IMR-90 (cell line): Measurements from ENCODE around the gene KRTAP3-1. TPM values are rescaled to one million over a fixed set of nuclear protein-coding genes. Genes with fewer than 3 reads are reported as not detected.
"Not testable (repeated sequence)": the region's sequence is repeated elsewhere in the genome, so short reads cannot be mapped to it uniquely, and the experiment has no call there.

Experiments
- ATAC-seq: fragments of 200-7000 bp; cut with Tn5 transposase; 2 replicates; pipeline ENCODE4 v1.9.1; 2020; ENCODE audit warnings: low read depth, mild to moderate bottlenecking, moderate library complexity
- BruUV-seq: library from RNA; stranded (reverse); fragments of 400-500 nt; replicated peaks from 2 replicates; lab custom pipeline; 2021; lab: Mats Ljungman, UMichigan
- CTCF ChIA-PET: fragments of 300-600 bp; formaldehyde crosslinking; extraction: SDS; loops from one replicate; lab custom pipeline; 2021; ENCODE audit warnings: antibody characterized with exemption; lab: Yijun Ruan, JAX
- POLR2A ChIA-PET: fragments of 300-600 bp; sonication (Branson Sonifier 250); formaldehyde crosslinking; loops from one replicate; lab custom pipeline; 2022; ENCODE audit warnings: antibody characterized with exemption; ENCODE audit not compliant: unreplicated experiment; lab: Charles Lee
- DNase-seq: peaks from one replicate; pipeline ENCODE4 v3.0.0; 2013
- H2AFZ ChIP-seq: replicated peaks from 2 replicates; pipeline ENCODE3; 2013; ENCODE audit warnings: low read length, mild to moderate bottlenecking; ENCODE audit not compliant: poor library complexity
- H2AK5ac ChIP-seq: 2 replicates; pipeline ENCODE4 v1.6.1; 2013; ENCODE audit warnings: low read depth, low read length, inconsistent platforms
- H2AK9ac ChIP-seq: replicated peaks from 2 replicates; pipeline ENCODE3; 2013; ENCODE audit warnings: mild to moderate bottlenecking, low read depth, low read length, moderate library complexity; ENCODE audit not compliant: poor library complexity
- H2BK120ac ChIP-seq: 2 replicates; pipeline ENCODE4 v1.6.1; 2013; ENCODE audit warnings: low read depth, low read length, inconsistent platforms
- H2BK15ac ChIP-seq: 3 replicates; pipeline ENCODE4 v1.6.1; 2013; ENCODE audit warnings: low read depth, low read length, inconsistent platforms
- H2BK20ac ChIP-seq: 2 replicates; pipeline ENCODE4 v1.6.1; 2013; ENCODE audit warnings: low read depth, mild to moderate bottlenecking, inconsistent platforms, low read length, moderate library complexity
- H2BK5ac ChIP-seq: 2 replicates; pipeline ENCODE4 v1.6.1; 2013; ENCODE audit warnings: mild to moderate bottlenecking, low read depth, low read length, inconsistent platforms; ENCODE audit not compliant: poor library complexity, severe bottlenecking
- H3K14ac ChIP-seq: replicated peaks from 2 replicates; pipeline ENCODE4 v1.6.1; 2013; ENCODE audit warnings: low read depth, low read length, inconsistent platforms
- H3K18ac ChIP-seq: 2 replicates; pipeline ENCODE4 v1.6.1; 2013; ENCODE audit warnings: low read depth, low read length, control low read depth
- H3K23ac ChIP-seq: 2 replicates; pipeline ENCODE4 v1.6.1; 2013; ENCODE audit warnings: low read depth, low read length, inconsistent platforms
- H3K27ac ChIP-seq: 2 replicates; pipeline ENCODE4 v1.5.1; 2013; ENCODE audit warnings: mild to moderate bottlenecking, control low read depth, low read length; ENCODE audit not compliant: insufficient read depth
- H3K27me3 ChIP-seq: 2 replicates; pipeline ENCODE4 v1.6.1; 2013; ENCODE audit warnings: low read length; ENCODE audit not compliant: control insufficient read depth, insufficient read depth
- H3K36me3 ChIP-seq: 2 replicates; pipeline ENCODE4 v1.6.1; 2013; ENCODE audit warnings: low read length, mixed read lengths; ENCODE audit not compliant: control insufficient read depth, insufficient read depth
- H3K4ac ChIP-seq: 2 replicates; pipeline ENCODE4 v1.6.1; 2013; ENCODE audit warnings: low read depth, low read length, inconsistent platforms
- H3K4me1 ChIP-seq: 2 replicates; pipeline ENCODE4 v1.6.1; 2013; ENCODE audit warnings: low read length, mixed read lengths; ENCODE audit not compliant: control insufficient read depth, insufficient read depth
- H3K4me2 ChIP-seq: 2 replicates; pipeline ENCODE4 v1.6.1; 2013; ENCODE audit warnings: low read depth, mild to moderate bottlenecking, control low read depth, low read length, moderate library complexity
- H3K4me3 ChIP-seq: 2 replicates; pipeline ENCODE4 v1.5.1; 2013; ENCODE audit warnings: low read depth, mild to moderate bottlenecking, control low read depth, low read length, moderate library complexity; ENCODE audit not compliant: insufficient read depth
- H3K56ac ChIP-seq: 2 replicates; pipeline ENCODE4 v1.6.1; 2013; ENCODE audit warnings: low read length, inconsistent platforms; ENCODE audit not compliant: insufficient read depth; ENCODE audit errors: extremely low read depth
- H3K79me1 ChIP-seq, 2 experiments: 2 replicates each; pipeline ENCODE4 v1.6.1; 2013; ENCODE audit warnings: low read length in 2 of 2, inconsistent platforms in 1 of 2, low read depth in 1 of 2
- H3K9ac ChIP-seq: 2 replicates; pipeline ENCODE4 v1.6.1; 2013; ENCODE audit warnings: low read depth, low read length, control low read depth
- H3K9me1 ChIP-seq: 2 replicates; pipeline ENCODE4 v1.6.1; 2013; ENCODE audit warnings: low read length, inconsistent platforms; ENCODE audit not compliant: insufficient read depth
- H3K9me3 ChIP-seq: 2 replicates; pipeline ENCODE4 v1.6.1; 2013; ENCODE audit warnings: low read length; ENCODE audit not compliant: control insufficient read depth, insufficient read depth
- H4K20me1 ChIP-seq: 2 replicates; pipeline ENCODE4 v1.6.1; 2013; ENCODE audit warnings: low read length, inconsistent platforms; ENCODE audit not compliant: insufficient read depth
- H4K5ac ChIP-seq: 2 replicates; pipeline ENCODE4 v1.6.1; 2013; ENCODE audit warnings: mild to moderate bottlenecking, low read depth, low read length, control low read depth
- H4K8ac ChIP-seq, 2 experiments: 2 replicates each; pipeline ENCODE4 v1.6.1; 2013; ENCODE audit warnings: low read depth in 2 of 2, low read length in 2 of 2, control low read depth in 1 of 2, inconsistent platforms in 1 of 2
- H4K91ac ChIP-seq: 2 replicates; pipeline ENCODE4 v1.6.1; 2013; ENCODE audit warnings: low read depth, low read length, inconsistent platforms; ENCODE audit not compliant: insufficient read depth
- WGBS, 2 experiments: methylation state at CpG; one replicate each; pipeline versions ENCODE4 v1.1.5 to v1.1.7; 2013; ENCODE audit warnings: missing lambda C conversion rate in 2 of 2; ENCODE audit not compliant: insufficient read length in 1 of 2; ENCODE audit errors: extremely low coverage in 2 of 2; 5-methylcytosine and 5-hydroxymethylcytosine counted together
- dilution Hi-C: fragments of 300-500 bp; cut with HindIII; formaldehyde crosslinking; loops from one replicate; pipeline ENCODE4 v1.14.3; 2018; ENCODE audit warnings: low sequenced_read_pairs; ENCODE audit not compliant: unreplicated experiment
- in situ Hi-C: fragments of 300-500 bp; cut with MboI; formaldehyde crosslinking; loops from 3 replicates; pipeline ENCODE4 v1.14.3; 2019; ENCODE audit warnings: low sequenced_read_pairs, inconsistent platforms, mixed read lengths
- intact Hi-C: fragments of 100-400 bp; cut with micrococcal nuclease; formaldehyde crosslinking; loops from 2 replicates; pipeline ENCODE4 v1.10.0; 2022
- polyA plus RNA-seq, 3 experiments: library from polyadenylated mRNA; depleted of rRNA; stranded (reverse); fragments of >200 nt; gene quantifications; 2 replicates each; pipeline ENCODE4 v1.2.3, GENCODE V29; 2012; ENCODE audit warnings: low replicate concordance in 1 of 3
- total RNA-seq: library from RNA; depleted of rRNA; stranded (reverse); fragments of >200 nt; gene quantifications from 2 replicates; pipeline ENCODE4 v1.2.3, GENCODE V29; 2012
- TF ChIP-seq, protein P1 (sequence below): conservative IDR thresholded peaks from 2 replicates; pipeline ENCODE4 v1.5.1; 2012; ENCODE audit warnings: mild to moderate bottlenecking, low read depth, low read length, improper control_type of control experiment

The KRTAP3-1 gene
- total and polyA plus RNA-seq, 2 of the 4 experiments (the other 2 are of a cell fraction) = not detected

DNA sequence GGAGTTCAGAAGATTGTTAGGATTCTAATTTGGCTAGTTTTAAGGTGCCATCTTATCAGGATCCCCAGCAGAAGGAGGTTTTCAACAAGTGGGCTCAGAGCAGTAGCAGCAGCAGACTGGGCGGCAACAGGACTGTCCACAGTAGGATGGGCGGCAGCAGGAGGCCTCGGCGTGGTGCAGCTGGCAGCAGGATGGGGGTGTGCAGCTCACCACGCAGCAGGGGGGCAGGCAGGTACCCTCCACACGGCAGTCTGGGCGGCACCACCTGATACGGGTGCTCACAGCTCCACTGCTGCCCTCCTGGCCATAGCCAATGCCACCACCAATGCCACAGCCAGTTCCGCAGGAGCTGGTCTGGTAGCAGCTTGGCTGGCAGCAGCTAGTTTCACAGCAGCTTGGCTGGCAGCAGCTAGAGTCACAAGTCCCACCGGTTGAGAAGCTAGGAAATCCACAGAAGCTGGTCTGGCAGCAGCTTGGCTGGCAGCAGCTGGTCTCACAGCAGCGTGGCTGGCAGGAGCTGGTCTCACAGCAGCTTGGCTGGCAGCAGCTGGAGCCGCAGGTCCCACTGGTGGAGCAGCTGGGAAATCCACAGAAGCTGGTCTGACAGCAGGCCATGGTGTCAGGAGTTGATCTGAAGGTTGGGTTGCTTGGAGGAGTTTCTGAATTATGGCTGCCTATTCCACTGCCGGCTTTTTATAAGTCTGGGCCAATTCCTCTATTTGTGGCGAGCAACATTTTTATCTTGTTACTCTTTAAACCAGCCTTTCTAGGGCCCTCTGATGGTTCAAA is 32.0 kb upstream of the KRTAP3-1 start, which contains the start of gene KRTAP1-1:
Gene KRTAP1-1 (minus strand): TSS at position 668 of the 789 bp plus-strand sequence. CDS start 53 bp downstream, at position 615.
- H3K36me3 ChIP-seq, POLR2A ChIA-PET, intact Hi-C loops, ATAC-seq, H3K4me3 ChIP-seq, H3K14ac ChIP-seq, H3K79me1 ChIP-seq, H3K27me3 ChIP-seq, H3K9ac ChIP-seq, H3K9me3 ChIP-seq, H3K27ac ChIP-seq, H4K20me1 ChIP-seq, CTCF ChIA-PET, in situ Hi-C loops, H3K4me1 ChIP-seq, H3K9me1 ChIP-seq, BruUV-seq, H3K56ac ChIP-seq, H2AK9ac ChIP-seq, H2BK20ac ChIP-seq, H3K4me2 ChIP-seq, H2BK15ac ChIP-seq, dilution Hi-C loops, H3K23ac ChIP-seq: not testable (repeated sequence)
- Histone ChIP-seq H4K5ac (peak within 1 kb of the TSS; percentile 38; the same call in 1 of the 2 replicates), H2BK5ac (peak within 1 kb of the TSS; percentile 11), H4K8ac (peak within 1 kb of the TSS in 1 of 2 experiments; percentile 70; a peak in 2 of 4 replicates), H4K91ac (0 out of 2 replicates have a peak within 1 kb of the TSS, but pooled peaks have one; percentile 12), H2BK120ac (peak within 1 kb of the TSS; percentile 33; the same call in 1 of the 2 replicates), H3K18ac (peak within 1 kb of the TSS; percentile 12; the same call in 1 of the 2 replicates), H3K4ac (peak within 1 kb of the TSS; percentile 55), H2AK5ac (peak within 1 kb of the TSS; percentile 39; the same call in 1 of the 2 replicates), H2AFZ (peak within 1 kb of the TSS; percentile 60)
- WGBS, 2 experiments = 89% methylated on average over 2 of the region's 14 CpGs; no CpG with 5 or more reads in 1 of the 2 experiments
- peak; percentile 28 for DNase-seq
- TF ChIP-seq, protein P1, sequence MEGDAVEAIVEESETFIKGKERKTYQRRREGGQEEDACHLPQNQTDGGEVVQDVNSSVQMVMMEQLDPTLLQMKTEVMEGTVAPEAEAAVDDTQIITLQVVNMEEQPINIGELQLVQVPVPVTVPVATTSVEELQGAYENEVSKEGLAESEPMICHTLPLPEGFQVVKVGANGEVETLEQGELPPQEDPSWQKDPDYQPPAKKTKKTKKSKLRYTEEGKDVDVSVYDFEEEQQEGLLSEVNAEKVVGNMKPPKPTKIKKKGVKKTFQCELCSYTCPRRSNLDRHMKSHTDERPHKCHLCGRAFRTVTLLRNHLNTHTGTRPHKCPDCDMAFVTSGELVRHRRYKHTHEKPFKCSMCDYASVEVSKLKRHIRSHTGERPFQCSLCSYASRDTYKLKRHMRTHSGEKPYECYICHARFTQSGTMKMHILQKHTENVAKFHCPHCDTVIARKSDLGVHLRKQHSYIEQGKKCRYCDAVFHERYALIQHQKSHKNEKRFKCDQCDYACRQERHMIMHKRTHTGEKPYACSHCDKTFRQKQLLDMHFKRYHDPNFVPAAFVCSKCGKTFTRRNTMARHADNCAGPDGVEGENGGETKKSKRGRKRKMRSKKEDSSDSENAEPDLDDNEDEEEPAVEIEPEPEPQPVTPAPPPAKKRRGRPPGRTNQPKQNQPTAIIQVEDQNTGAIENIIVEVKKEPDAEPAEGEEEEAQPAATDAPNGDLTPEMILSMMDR = 0 out of 2 replicates have a peak, but pooled peaks have one; percentile 16
